GM12878 (cell line): ENCODE results near the gene TCAF1. TPM values are rescaled to one million over a fixed set of nuclear protein-coding genes. Genes with fewer than 3 reads are reported as not detected.

ENCODE experiments used
- ATAC-seq: fragments of 200-7000 bp; cut with Tn5 transposase; 3 replicates; pipeline ENCODE4 v1.9.1; 2020; ENCODE audit warnings: mild to moderate bottlenecking, moderate library complexity
- BruUV-seq: library from RNA; stranded (reverse); fragments of 400-500 nt; replicated peaks from 2 replicates; lab custom pipeline; 2021; lab: Mats Ljungman, UMichigan
- CTCF ChIA-PET: fragments of 300-600 bp; sonication (Branson Sonifier 250); formaldehyde crosslinking; extraction: SDS; loops from one replicate; lab custom pipeline; 2021; ENCODE audit warnings: inconsistent platforms; lab: Yijun Ruan, JAX
- POLR2A ChIA-PET: fragments of 350-600 bp; formaldehyde crosslinking; extraction: SDS; loops from one replicate; lab custom pipeline; 2021; ENCODE audit warnings: inconsistent platforms; lab: Charles Lee
- RAD21 ChIA-PET: fragments of 300-600 bp; sonication (Branson Sonifier 250); formaldehyde crosslinking; loops from one replicate; lab custom pipeline; 2023; ENCODE audit warnings: antibody characterized with exemption; ENCODE audit not compliant: unreplicated experiment; lab: Charles Lee
- SMC1A ChIA-PET: fragments of 300-600 bp; sonication (Branson Sonifier 250); formaldehyde crosslinking; loops from one replicate; lab custom pipeline; 2023; ENCODE audit not compliant: unreplicated experiment, uncharacterized antibody; lab: Charles Lee
- DNase-seq: peaks from one replicate; pipeline ENCODE4 v3.0.0-alpha.2; 2011; ENCODE audit warnings: low read depth, low spot score
- FAIRE-seq: peaks from 3 replicates; lab custom pipeline; 2011; peaks lifted over from hg19 to GRCh38; lab: Jason Lieb, UNC
- H2AFZ ChIP-seq: 2 replicates; pipeline ENCODE4 v1.6.0; 2011; ENCODE audit warnings: low read depth, low read length, control low read depth; ENCODE audit not compliant: control insufficient read depth
- H3K27ac ChIP-seq: 2 replicates; pipeline ENCODE4 v1.5.1; 2011; ENCODE audit warnings: control low read depth; ENCODE audit not compliant: control insufficient read depth, insufficient read depth
- H3K27me3 ChIP-seq, 2 experiments: replicated peaks in 1 of 2; 2 replicates each; pipeline versions ENCODE4 v1.6.0 to v1.6.1; 2011; ENCODE audit warnings: low read length in 1 of 2; ENCODE audit not compliant: control insufficient read depth in 2 of 2, insufficient read depth in 2 of 2
- H3K36me3 ChIP-seq, 2 experiments: 2 replicates each; pipeline ENCODE4 v1.5.1; 2011; ENCODE audit warnings: low read length in 1 of 2; ENCODE audit not compliant: control insufficient read depth in 2 of 2, insufficient read depth in 2 of 2
- H3K4me1 ChIP-seq: 2 replicates; pipeline ENCODE4 v1.6.1; 2011; ENCODE audit warnings: mild to moderate bottlenecking, low read length, moderate library complexity, mixed read lengths; ENCODE audit not compliant: control insufficient read depth, insufficient read depth
- H3K4me2 ChIP-seq: 2 replicates; pipeline ENCODE4 v1.6.0; 2011; ENCODE audit warnings: control low read depth; ENCODE audit not compliant: control insufficient read depth, insufficient read depth
- H3K4me3 ChIP-seq: fragments of 200-600 bp; sonication (generic); 2 replicates; pipeline ENCODE4 v1.5.1; 2016
- H3K79me2 ChIP-seq: 2 replicates; pipeline ENCODE4 v1.6.0; 2011; ENCODE audit warnings: low read length; ENCODE audit not compliant: control insufficient read depth, insufficient read depth
- H3K9ac ChIP-seq: 2 replicates; pipeline ENCODE4 v1.8.0; 2011; ENCODE audit warnings: low read length, control low read depth, mixed read lengths; ENCODE audit not compliant: control insufficient read depth, insufficient read depth
- H3K9me3 ChIP-seq: replicated peaks from 3 replicates; pipeline ENCODE4 v1.5.1; 2011; ENCODE audit warnings: mild to moderate bottlenecking, low read length; ENCODE audit not compliant: control insufficient read depth, insufficient read depth
- H4K20me1 ChIP-seq: 2 replicates; pipeline ENCODE4 v1.6.0; 2011; ENCODE audit not compliant: control insufficient read depth, insufficient read depth
- BHLHE40 ChIP-seq, 2 experiments: fragments of 450-650 bp in 1 of 2; IDR thresholded peaks; 2 replicates each; pipeline ENCODE4 v1.6.1; 2011 to 2017; ENCODE audit warnings: low read depth in 2 of 2, borderline replicate concordance in 1 of 2, improper control_type of control experiment in 1 of 2, low read length in 1 of 2, mild to moderate bottlenecking in 1 of 2
- CBX5 ChIP-seq: sonication (generic); IDR thresholded peaks from 2 replicates; pipeline ENCODE4 v1.6.1; 2016; ENCODE audit warnings: low read depth, moderate library complexity, mild to moderate bottlenecking, inconsistent platforms
- HDAC2 ChIP-seq: fragments of 200-600 bp; sonication (generic); IDR thresholded peaks from 2 replicates; pipeline ENCODE4 v1.6.1; 2017
- LARP7 ChIP-seq: fragments of 450-650 bp; IDR thresholded peaks from 2 replicates; pipeline ENCODE4 v1.6.1; 2017; ENCODE audit warnings: mild to moderate bottlenecking
- NRF1 ChIP-seq: conservative IDR thresholded peaks from 2 replicates; pipeline ENCODE4 v1.6.1; 2011; ENCODE audit warnings: mild to moderate bottlenecking, low read depth, low read length, improper control_type of control experiment
- SREBF1 ChIP-seq: IDR thresholded peaks from 2 replicates; pipeline ENCODE4 v1.6.1; 2012; ENCODE audit warnings: mild to moderate bottlenecking, low read length
- YY1 ChIP-seq: IDR thresholded peaks from 2 replicates; pipeline ENCODE4 v1.6.1; 2011; ENCODE audit warnings: low read depth, mild to moderate bottlenecking, low read length
- ZNF207 ChIP-seq: fragments of 450-650 bp; IDR thresholded peaks from 2 replicates; pipeline ENCODE4 v1.6.1; 2014; ENCODE audit warnings: antibody characterized with exemption, mild to moderate bottlenecking, borderline replicate concordance
- WGBS: methylation state at CpG from one replicate; pipeline ENCODE4 v1.1.6; 2016; ENCODE audit warnings: low lambda C conversion rate; ENCODE audit not compliant: insufficient replicate concordance, insufficient coverage; ENCODE audit errors: missing lambda C conversion rate; 5-methylcytosine and 5-hydroxymethylcytosine counted together
- in situ Hi-C: fragments of 300-500 bp; cut with MboI; formaldehyde crosslinking; loops from 9 replicates; pipeline ENCODE4 v1.14.3; 2018; ENCODE audit warnings: mixed read lengths
- intact Hi-C: fragments of 100-400 bp; cut with micrococcal nuclease; formaldehyde crosslinking; loops from one replicate; pipeline ENCODE4 v1.14.2; 2022; ENCODE audit not compliant: unreplicated experiment
- polyA plus RNA-seq, 11 experiments: library from polyadenylated mRNA; depleted of rRNA in 4 of 11; unstranded in 6 of 11; stranded (reverse) in 5 of 11; fragments of >200 nt; fragmentation: Nextera tagmentation in 4 of 11; fragmentation: Illumina TruSeq in 1 of 11; extraction: Ambion mirVana in 4 of 11; extraction: Trizol in 1 of 11; gene quantifications; 1 replicate in 1 of 11; 2 replicates in 10 of 11; pipeline versions ENCODE4 v1.2.1 to v1.2.3, GENCODE V29; 2011 to 2016; ENCODE audit warnings: inconsistent platforms in 2 of 11, missing spikeins in 2 of 11, low read depth in 1 of 11
- total RNA-seq, 4 experiments: library from RNA; depleted of rRNA in 3 of 4; stranded (reverse); fragments of >200 nt in 3 of 4; fragmentation: Illumina TruSeq in 1 of 4; extraction: Trizol in 1 of 4; gene quantifications; 2 replicates each; pipeline versions ENCODE4 v1.2.1 to v1.2.3, GENCODE V29; 2013 to 2021

Gene TCAF1
- total and polyA plus RNA-seq, 10 of the 15 experiments (the other 5 are each of a cell fraction or from before 2014, with no cell fraction given), result 2.2 to 16.3 (median 8.0) TPM

GRCh38 chr7:143905509-143905908 is 3.5 kb upstream of the TCAF1 start:
- H3K9ac ChIP-seq, result no peak overlapping the region
- no peak for DNase-seq
- H3K27me3 ChIP-seq, result no peaks in the 10 kb centered on the region
- TF ChIP-seq ZNF207, result no peak
- no peak for TF ChIP-seq CBX5
- TF ChIP-seq HDAC2, result no peak
- TF ChIP-seq LARP7, result no peak
- no peak for TF ChIP-seq YY1
- TF ChIP-seq SREBF1, result no peak
- no peak for TF ChIP-seq BHLHE40 (IDR thresholded peaks at IDR 0.05; ENCODE audit: borderline replicate concordance in 1 of 2, low read depth in 2 of 2, low read length in 1 of 2)
- no peak for TF ChIP-seq NRF1
- RAD21 ChIA-PET, result no interaction called here
- SMC1A ChIA-PET, result no interaction called here
- no peak for FAIRE-seq
- no peak overlapping the region for H3K4me2 ChIP-seq
- peaks cover 6% of the 10 kb centered on the region for H3K79me2 ChIP-seq
- no peaks in the 10 kb centered on the region for H3K36me3 ChIP-seq
- no peak overlapping the region for H3K4me3 ChIP-seq
- no peaks in the 10 kb centered on the region for H4K20me1 ChIP-seq
- no peak overlapping the region for H2AFZ ChIP-seq
- no TSS peak for BruUV-seq
- CTCF ChIA-PET, result no interaction called here
- H3K4me1 ChIP-seq, result no peaks in the 10 kb centered on the region
- H3K27ac ChIP-seq, result no peak overlapping the region
- WGBS, result 47% methylated on average over 1 of the region's 1 CpG
- intact Hi-C loops (no loop called here), in situ Hi-C loops (loop anchor here (25.0 kb wide), 1 partner anchor 482 kb away; no protein-coding TSS in a partner anchor)
- H3K9me3 ChIP-seq, result no peaks in the 10 kb centered on the region
- POLR2A ChIA-PET, result no interaction called here
- ATAC-seq, result no peak
